WI38 (cell line): ENCODE measurements around the gene PAQR5.

Experiments
- H3K4me3 ChIP-seq: 2 replicates; pipeline ENCODE4 v1.5.1; 2011; ENCODE audit warnings: low read depth, mild to moderate bottlenecking, control low read depth, low read length
- TF ChIP-seq, protein P1 (sequence below): IDR thresholded peaks from 2 replicates; pipeline ENCODE4 v1.5.1; 2012; ENCODE audit warnings: low read depth, mild to moderate bottlenecking, control low read depth, low read length

PAQR5 gene

DNA sequence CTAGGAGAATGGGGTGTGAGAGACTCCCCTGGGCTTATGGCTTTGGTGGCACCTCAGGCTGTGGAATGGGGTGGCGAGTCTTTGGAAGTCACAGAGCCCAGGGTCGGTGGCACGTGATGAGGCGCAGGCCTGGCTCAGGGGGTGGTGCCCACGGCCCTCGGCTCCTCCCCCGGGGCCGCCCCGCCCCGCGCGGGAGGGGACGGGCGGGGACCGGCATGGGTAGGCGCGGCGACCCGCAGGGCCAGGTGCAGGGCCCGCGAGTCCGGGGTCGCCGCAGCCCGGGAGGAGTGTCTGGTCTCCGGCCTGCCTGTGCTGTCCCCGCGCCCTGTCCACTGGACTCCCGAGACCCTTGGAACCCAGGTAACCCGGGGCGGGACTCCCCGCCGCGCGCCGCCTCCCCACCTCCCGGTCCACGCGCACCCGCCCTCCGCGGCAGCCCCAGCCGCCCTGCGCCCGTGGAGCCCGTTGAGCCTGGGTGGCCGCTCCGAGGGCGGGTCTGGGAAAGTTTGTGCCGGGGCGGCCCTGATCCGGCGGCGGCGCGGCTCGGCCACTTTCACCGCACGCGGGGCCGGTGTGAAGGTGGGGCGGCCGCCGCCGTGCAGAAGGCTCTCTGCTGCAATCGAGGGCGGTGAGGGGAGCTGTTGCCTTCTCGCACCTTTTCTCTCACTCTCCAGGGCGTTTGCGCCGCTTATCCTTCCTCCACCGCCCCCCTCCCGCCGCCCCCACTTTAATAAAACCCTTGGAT is at the start of gene PAQR5:
TSS of gene PAQR5 (plus strand) at position 216 of the 745 bp plus-strand sequence. CDS start 61,169 bp downstream, outside the sequence.
- peak within 1 kb of the TSS; percentile 62 for H3K4me3 ChIP-seq
- TF ChIP-seq, protein P1, sequence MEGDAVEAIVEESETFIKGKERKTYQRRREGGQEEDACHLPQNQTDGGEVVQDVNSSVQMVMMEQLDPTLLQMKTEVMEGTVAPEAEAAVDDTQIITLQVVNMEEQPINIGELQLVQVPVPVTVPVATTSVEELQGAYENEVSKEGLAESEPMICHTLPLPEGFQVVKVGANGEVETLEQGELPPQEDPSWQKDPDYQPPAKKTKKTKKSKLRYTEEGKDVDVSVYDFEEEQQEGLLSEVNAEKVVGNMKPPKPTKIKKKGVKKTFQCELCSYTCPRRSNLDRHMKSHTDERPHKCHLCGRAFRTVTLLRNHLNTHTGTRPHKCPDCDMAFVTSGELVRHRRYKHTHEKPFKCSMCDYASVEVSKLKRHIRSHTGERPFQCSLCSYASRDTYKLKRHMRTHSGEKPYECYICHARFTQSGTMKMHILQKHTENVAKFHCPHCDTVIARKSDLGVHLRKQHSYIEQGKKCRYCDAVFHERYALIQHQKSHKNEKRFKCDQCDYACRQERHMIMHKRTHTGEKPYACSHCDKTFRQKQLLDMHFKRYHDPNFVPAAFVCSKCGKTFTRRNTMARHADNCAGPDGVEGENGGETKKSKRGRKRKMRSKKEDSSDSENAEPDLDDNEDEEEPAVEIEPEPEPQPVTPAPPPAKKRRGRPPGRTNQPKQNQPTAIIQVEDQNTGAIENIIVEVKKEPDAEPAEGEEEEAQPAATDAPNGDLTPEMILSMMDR: no peak

- 0 out of 2 replicates have a peak overlapping the region, but pooled peaks have one; percentile 7 for H3K4me3 ChIP-seq
- TF ChIP-seq, protein P1: no peak
Measured at GRCh38 chr15:69253156-69253555, 45.6 kb upstream of the PAQR5 start.

GRCh38 chr15:69265347-69265955 is 33.3 kb upstream of the PAQR5 start:
- no peak overlapping the region for H3K4me3 ChIP-seq
- TF ChIP-seq, protein P1: no peak

DNA sequence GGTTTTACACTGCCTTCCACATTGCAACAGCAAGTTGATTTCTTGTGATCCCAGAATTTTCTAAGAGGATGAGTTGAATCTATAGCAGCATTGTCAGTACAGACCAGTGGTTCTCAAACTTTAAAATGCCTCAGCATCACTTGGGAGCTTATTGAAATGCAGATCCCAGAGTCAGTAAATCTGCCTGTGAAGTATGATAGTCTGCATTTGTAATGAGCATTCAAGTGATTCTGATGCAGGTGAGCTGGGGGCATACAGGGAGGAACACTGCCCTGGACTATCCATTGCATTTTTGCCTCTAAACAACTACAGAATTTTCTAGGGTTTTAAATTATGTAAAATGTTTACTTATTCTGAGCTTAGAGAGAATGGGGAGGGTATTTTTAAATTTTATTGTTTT is 27.5 kb upstream of the PAQR5 start:
- H3K4me3 ChIP-seq: no peak overlapping the region
- TF ChIP-seq, protein P1: no peak

- no peak overlapping the region for H3K4me3 ChIP-seq
- TF ChIP-seq, protein P1: no peak
Measured at GRCh38 chr15:69272139-69272538, 26.6 kb upstream of the PAQR5 start.

DNA sequence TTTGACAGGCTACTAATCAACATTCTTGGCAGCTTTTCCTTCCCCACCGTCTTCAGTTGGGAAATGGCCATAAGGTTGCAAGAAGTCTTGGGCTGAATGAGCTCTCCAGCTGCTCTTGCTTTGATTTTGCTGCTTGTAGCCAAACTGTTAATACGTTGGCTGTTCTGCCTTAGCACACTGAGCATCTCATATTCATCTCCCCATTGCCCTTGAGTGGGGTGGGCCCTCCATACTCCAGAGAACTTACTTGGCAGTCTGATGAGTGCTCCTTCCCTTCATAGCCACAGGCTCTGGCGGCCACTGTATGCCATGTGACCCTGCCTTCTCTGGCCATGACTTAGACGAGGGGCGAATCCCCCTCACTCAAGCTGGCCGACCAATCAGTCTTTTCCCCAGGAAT is 25.8 kb upstream of the PAQR5 start:
- TF ChIP-seq, protein P1: no peak
- no peak overlapping the region for H3K4me3 ChIP-seq

DNA sequence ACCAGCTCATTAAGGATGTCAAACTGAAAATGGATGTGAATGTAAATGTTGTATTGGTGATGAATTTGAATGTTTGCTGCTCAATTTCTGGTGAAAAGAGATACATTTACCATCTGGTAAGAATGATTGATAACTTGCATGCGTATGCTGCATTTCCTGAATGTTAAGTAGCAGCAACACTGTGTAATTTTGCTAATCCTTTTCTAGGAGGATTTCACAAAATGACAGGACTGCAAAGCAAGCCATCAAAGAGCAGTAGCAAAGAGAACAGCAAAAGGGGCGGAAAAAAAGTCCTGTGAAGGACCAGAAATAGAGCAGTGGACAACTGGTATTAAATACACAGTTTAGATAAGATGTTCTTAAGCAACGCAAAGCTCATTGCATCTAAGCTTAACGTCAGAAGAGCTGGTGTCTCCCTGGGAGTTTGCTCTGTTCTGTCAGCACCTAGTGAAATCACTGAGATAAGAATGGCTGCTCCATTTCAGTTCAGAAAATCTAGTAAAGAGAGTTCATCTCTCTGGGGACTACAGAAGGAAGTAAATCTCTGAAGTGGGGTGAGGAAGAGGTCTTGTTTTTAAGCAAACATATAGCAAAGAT is 23.5 kb upstream of the PAQR5 start:
- H3K4me3 ChIP-seq: no peak overlapping the region
- TF ChIP-seq, protein P1: no peak
